ENCODE measurements around the gene ACIN1. TPM values are rescaled to one million over a fixed set of nuclear protein-coding genes. Genes with fewer than 3 reads are reported as not detected.

Gene ACIN1
- total and polyA plus RNA-seq, 3 experiments from 2014 or later: 15.1 to 198 (median 195) TPM

GRCh38 chr14:23071244-23071920 is 23.6 kb downstream of the ACIN1 start:
- Mint-ChIP-seq H3K27ac (peak overlapping the region; percentile 75 to 97 (median 96)), H3K27me3 (no peaks in the 10 kb centered on the region), H3K36me3 (peaks cover 3 to 79% (median 11%) of the 10 kb centered on the region in 3 donors), H3K9me3 (no peaks in the 10 kb centered on the region), H3K4me1 (peaks cover 34 to 45% (median 41%) of the 10 kb centered on the region in 3 donors), H3K4me3 (peak overlapping the region; percentile 83 to 96 (median 94))
- Histone ChIP-seq H3K36me3 (ENCODE audit: insufficient read depth, low read length) (peaks cover 34% of the 10 kb centered on the region), H3K4me3 (ENCODE audit: low read length) (peak overlapping the region; percentile 94), H3K27me3 (ENCODE audit: insufficient read depth, low read length, poor library complexity, severe bottlenecking) (no peaks in the 10 kb centered on the region), H3K27ac (ENCODE audit: low read depth, low read length) (peak overlapping the region; percentile 76), H3K9me3 (ENCODE audit: low read length) (no peaks in the 10 kb centered on the region), H3K4me1 (ENCODE audit: insufficient read depth, low read length) (peaks cover 28% of the 10 kb centered on the region)
- CTCF ChIA-PET: interaction anchor here (1.1 to 3.5 kb wide), 8 partner anchors 10 to 137 kb away, joined by 3 to 21 read pairs (median 6); partner anchors contain the start of genes ACIN1, AJUBA, C14orf119 and CDH24
- DNase-seq: peak; percentile 62 to 82 (median 67)
- POLR2A ChIA-PET: interaction anchor here (0.8 to 1.3 kb wide), 5 partner anchors 9 to 64 kb away, joined by 3 to 9 read pairs (median 3); partner anchors contain the start of genes ACIN1 and C14orf119

- Mint-ChIP-seq H3K4me3 (peak overlapping the region; percentile 83 to 96 (median 94)), H3K27ac (peak overlapping the region; percentile 75 to 97 (median 96)), H3K9me3 (no peaks in the 10 kb centered on the region), H3K27me3 (no peaks in the 10 kb centered on the region), H3K36me3 (peaks cover 3 to 79% (median 9%) of the 10 kb centered on the region in 3 donors), H3K4me1 (peaks cover 37 to 50% (median 41%) of the 10 kb centered on the region in 3 donors)
- Histone ChIP-seq H3K9me3 (ENCODE audit: low read length) (no peaks in the 10 kb centered on the region), H3K27me3 (ENCODE audit: insufficient read depth, low read length, poor library complexity, severe bottlenecking) (no peaks in the 10 kb centered on the region), H3K36me3 (ENCODE audit: insufficient read depth, low read length) (peaks cover 35% of the 10 kb centered on the region), H3K4me1 (ENCODE audit: insufficient read depth, low read length) (peaks cover 28% of the 10 kb centered on the region), H3K4me3 (ENCODE audit: low read length) (peak overlapping the region; percentile 94), H3K27ac (ENCODE audit: low read depth, low read length) (peak overlapping the region; percentile 76)
- ChIA-PET POLR2A (interaction anchor here (0.7 to 1.1 kb wide), 3 partner anchors 22 to 25 kb away, joined by 3 to 9 read pairs (median 3); partner anchors contain the start of genes ACIN1 and C14orf119), CTCF (interaction anchor here (0.9 to 3.5 kb wide), 8 partner anchors 12 to 136 kb away, joined by 3 to 21 read pairs (median 6); partner anchors contain the start of genes ACIN1, AJUBA, C14orf119 and CDH24)
- no peak for DNase-seq
These were observed 24.4 kb downstream of the ACIN1 start for GRCh38 chr14:23070262-23071129.

- Mint-ChIP-seq H3K4me3 (no peak overlapping the region), H3K36me3 (peaks cover 0 to 77% (median 5%) of the 10 kb centered on the region in 3 donors)
These were observed 25.5 kb downstream of the ACIN1 start for GRCh38 chr14:23069413-23069806.

GRCh38 chr14:23068789-23069412 is 26.0 kb downstream of the ACIN1 start:
- CTCF ChIA-PET: interaction anchor here (0.6 to 21.2 kb wide), 42 partner anchors 9 to 505 kb away, joined by 3 to 732 read pairs (median 4); partner anchors contain the start of genes ACIN1, AJUBA, C14orf119 and CDH24
- Histone ChIP-seq H3K9me3 (ENCODE audit: low read length) (no peaks in the 10 kb centered on the region), H3K4me3 (ENCODE audit: low read length) (no peak overlapping the region), H3K27ac (ENCODE audit: low read depth, low read length) (no peak overlapping the region), H3K4me1 (ENCODE audit: insufficient read depth, low read length) (peaks cover 28% of the 10 kb centered on the region), H3K36me3 (ENCODE audit: insufficient read depth, low read length) (peaks cover 36% of the 10 kb centered on the region), H3K27me3 (ENCODE audit: insufficient read depth, low read length, poor library complexity, severe bottlenecking) (no peaks in the 10 kb centered on the region)
- Mint-ChIP-seq H3K4me3 (peak overlapping the region in 6 of 7 donors; percentile 10 to 72 (median 48)), H3K9me3 (no peaks in the 10 kb centered on the region), H3K36me3 (peaks cover 0 to 78% (median 7%) of the 10 kb centered on the region in 3 donors), H3K27me3 (no peaks in the 10 kb centered on the region), H3K4me1 (peaks cover 37 to 50% (median 41%) of the 10 kb centered on the region in 3 donors), H3K27ac (peak overlapping the region; percentile 4 to 96 (median 72))
- peak; percentile 49 to 79 (median 72) for DNase-seq
- POLR2A ChIA-PET: interaction anchor here (1.6 to 1.8 kb wide), 2 partner anchors 10 to 26 kb away, joined by 6 to 8 read pairs; partner anchors contain the start of genes ACIN1 and C14orf119

More at GRCh38 chr14:23069413-23069806, 25.5 kb downstream of the ACIN1 start:
- Mint-ChIP-seq H3K9me3 (no peaks in the 10 kb centered on the region), H3K27me3 (no peaks in the 10 kb centered on the region), H3K4me1 (peaks cover 37 to 50% (median 41%) of the 10 kb centered on the region in 3 donors), H3K27ac (peak overlapping the region in 5 of 8 donors; percentile 49 to 89 (median 70))
- peaks cover 28% of the 10 kb centered on the region for H3K4me1 ChIP-seq (ENCODE audit: insufficient read depth, low read length)
- no peak overlapping the region for H3K4me3 ChIP-seq (ENCODE audit: low read length)
- no peak overlapping the region for H3K27ac ChIP-seq (ENCODE audit: low read depth, low read length)
- CTCF ChIA-PET: interaction anchor here (0.7 to 21.2 kb wide), 31 partner anchors 9 to 506 kb away, joined by 3 to 732 read pairs (median 5); partner anchors contain the start of genes ACIN1, AJUBA, C14orf119 and CDH24
- no peak for DNase-seq
- no peaks in the 10 kb centered on the region for H3K27me3 ChIP-seq (ENCODE audit: insufficient read depth, low read length, poor library complexity, severe bottlenecking)
- H3K36me3 ChIP-seq (ENCODE audit: insufficient read depth, low read length): peaks cover 31% of the 10 kb centered on the region
- POLR2A ChIA-PET: interaction anchor here (1.6 to 1.8 kb wide), 2 partner anchors 11 to 25 kb away, joined by 6 to 8 read pairs; partner anchors contain the start of genes ACIN1 and C14orf119
- no peaks in the 10 kb centered on the region for H3K9me3 ChIP-seq (ENCODE audit: low read length)

GRCh38 chr14:23067847-23068788 is 26.8 kb downstream of the ACIN1 start:
- no peak overlapping the region for H3K4me3 Mint-ChIP-seq

GRCh38 chr14:23066855-23067744 is 27.8 kb downstream of the ACIN1 start:
- H3K9me3 ChIP-seq (ENCODE audit: low read length): no peaks in the 10 kb centered on the region
- H3K27ac Mint-ChIP-seq: peak overlapping the region in 2 of 8 donors; percentile 23 to 60
- ChIA-PET POLR2A (interaction anchor here (1.8 kb wide), 1 partner anchor 8 kb away, joined by 6 read pairs; no protein-coding TSS in a partner anchor), CTCF (interaction anchor here (1.9 to 21.2 kb wide), 4 partner anchors 9 to 120 kb away, joined by 7 to 732 read pairs (median 42); partner anchors contain the start of genes AJUBA and CDH24)
- no peak overlapping the region for H3K27ac ChIP-seq (ENCODE audit: low read depth, low read length)
- no peaks in the 10 kb centered on the region for H3K27me3 ChIP-seq (ENCODE audit: insufficient read depth, low read length, poor library complexity, severe bottlenecking)
- H3K9me3 Mint-ChIP-seq: no peaks in the 10 kb centered on the region
- no peak for DNase-seq
- no peaks in the 10 kb centered on the region for H3K27me3 Mint-ChIP-seq
- H3K4me3 ChIP-seq (ENCODE audit: low read length): no peak overlapping the region
- no peak overlapping the region for H3K4me3 Mint-ChIP-seq
- peaks cover 54% of the 10 kb centered on the region for H3K36me3 ChIP-seq (ENCODE audit: insufficient read depth, low read length)
- H3K4me1 ChIP-seq (ENCODE audit: insufficient read depth, low read length): peaks cover 28% of the 10 kb centered on the region
- peaks cover 33 to 46% (median 33%) of the 10 kb centered on the region in 3 donors for H3K4me1 Mint-ChIP-seq
- peaks cover 3 to 80% (median 14%) of the 10 kb centered on the region in 3 donors for H3K36me3 Mint-ChIP-seq

More at GRCh38 chr14:23067847-23068788, 26.8 kb downstream of the ACIN1 start:
- H3K36me3 ChIP-seq (ENCODE audit: insufficient read depth, low read length): peaks cover 44% of the 10 kb centered on the region
- peaks cover 28% of the 10 kb centered on the region for H3K4me1 ChIP-seq (ENCODE audit: insufficient read depth, low read length)
- POLR2A ChIA-PET: interaction anchor here (1.6 to 1.8 kb wide), 2 partner anchors 9 to 27 kb away, joined by 6 to 8 read pairs; partner anchors contain the start of genes ACIN1 and C14orf119
- H3K4me3 ChIP-seq (ENCODE audit: low read length): no peak overlapping the region
- peaks cover 37 to 50% (median 41%) of the 10 kb centered on the region in 3 donors for H3K4me1 Mint-ChIP-seq
- H3K9me3 ChIP-seq (ENCODE audit: low read length): no peaks in the 10 kb centered on the region
- H3K27me3 Mint-ChIP-seq: no peaks in the 10 kb centered on the region
- H3K27ac ChIP-seq (ENCODE audit: low read depth, low read length): no peak overlapping the region
- no peaks in the 10 kb centered on the region for H3K9me3 Mint-ChIP-seq
- H3K36me3 Mint-ChIP-seq: peaks cover 3 to 80% (median 10%) of the 10 kb centered on the region in 3 donors
- peak overlapping the region in 5 of 8 donors; percentile 60 to 96 (median 73) for H3K27ac Mint-ChIP-seq
- CTCF ChIA-PET: interaction anchor here (0.6 to 21.2 kb wide), 41 partner anchors 10 to 504 kb away, joined by 3 to 732 read pairs (median 4); partner anchors contain the start of genes ACIN1, AJUBA, C14orf119 and CDH24
- no peak for DNase-seq
- H3K27me3 ChIP-seq (ENCODE audit: insufficient read depth, low read length, poor library complexity, severe bottlenecking): no peaks in the 10 kb centered on the region

Data from CD8-positive, alpha-beta memory T cell (primary cell).